HG02884 (cell line): ENCODE data around the gene IGFLR1.
A peak's percentile ranks its signal among the peaks of the same experiment; 100 is the strongest.
"Not testable (repeated sequence)": the region's sequence is repeated elsewhere in the genome, so short reads cannot be mapped to it uniquely, and the experiment has no call there.

ENCODE experiments used
- ATAC-seq: cut with Tn5 transposase; IDR thresholded peaks from one replicate; pipeline ENCODE4 v1.9.1; 2021; ENCODE audit warnings: mild to moderate bottlenecking, moderate library complexity; ENCODE audit not compliant: unreplicated experiment

Gene IGFLR1

GRCh38 chr19:35710784-35711723 is 31.2 kb downstream of the IGFLR1 start:
- no peak for ATAC-seq

GRCh38 chr19:35708391-35708790 is 33.9 kb downstream of the IGFLR1 start:
- ATAC-seq = no peak

DNA sequence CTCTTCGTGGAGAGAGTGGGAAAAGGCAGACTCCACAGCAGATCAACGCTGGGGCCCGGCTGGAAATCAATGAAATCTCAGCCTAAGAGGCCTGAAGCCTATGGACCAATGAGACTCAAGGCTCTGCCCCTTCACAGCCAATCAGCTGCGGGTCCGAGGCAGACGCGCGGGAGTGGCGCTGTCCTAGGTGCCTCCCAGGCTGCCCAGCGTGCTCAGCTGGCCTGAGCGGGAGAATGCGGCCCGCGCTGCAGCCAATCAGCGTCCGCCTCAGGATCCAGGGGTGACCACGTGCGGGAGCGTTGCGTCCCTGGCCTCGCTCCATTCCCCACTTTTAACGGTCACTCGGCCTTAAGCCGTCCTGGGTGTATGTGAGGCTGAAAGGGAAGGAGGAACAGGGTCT is 38.0 kb downstream of the IGFLR1 start, which contains the start of gene ZBTB32:
Gene ZBTB32 (plus strand): TSS at position 341 of the 400 bp plus-strand sequence. CDS start 10,069 bp downstream, outside the sequence.
- no peak for ATAC-seq

DNA sequence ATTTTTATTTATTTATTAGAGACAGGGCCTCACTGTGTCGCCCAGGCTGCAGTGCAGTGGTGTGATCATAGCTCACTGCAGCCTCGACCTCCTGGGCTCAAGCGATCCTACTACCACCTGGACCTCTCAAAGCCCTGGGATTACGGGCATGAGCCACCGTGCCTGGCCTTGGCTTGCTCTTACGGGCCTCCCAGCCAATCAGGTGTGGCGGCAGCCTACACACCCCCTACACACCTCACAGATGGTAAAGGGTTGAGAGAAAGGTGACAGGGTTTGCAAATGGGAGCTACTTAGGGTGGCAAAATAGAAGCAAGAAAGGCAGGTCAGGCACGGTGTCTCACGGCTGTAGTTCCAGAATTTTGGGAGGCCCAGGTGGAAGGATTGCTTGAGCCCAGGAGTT is 38.9 kb downstream of the IGFLR1 start:
- ATAC-seq = no peak

GRCh38 chr19:35702223-35703012 is 39.8 kb downstream of the IGFLR1 start:
- ATAC-seq = peak; percentile 87

DNA sequence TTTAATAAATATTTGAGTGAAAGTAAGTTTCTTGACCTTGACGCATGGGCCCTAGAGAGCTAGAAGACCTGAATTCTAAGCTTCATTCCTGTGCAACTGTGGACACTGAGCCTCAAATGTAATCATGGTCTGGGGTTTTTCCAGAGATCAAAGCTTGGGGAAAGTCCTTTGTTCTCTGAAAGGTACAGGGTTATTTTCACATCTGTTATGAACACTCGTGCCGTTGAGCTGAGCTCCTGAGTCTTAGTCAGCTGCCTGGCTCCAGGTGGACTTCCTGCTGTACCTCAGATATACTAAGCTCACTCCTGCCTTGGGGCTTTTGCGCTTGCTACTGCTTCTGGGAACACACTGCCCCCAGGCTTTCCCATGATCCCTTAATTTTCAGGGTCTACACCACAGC is 45.4 kb downstream of the IGFLR1 start:
- ATAC-seq = no peak

GRCh38 chr19:35695895-35696422 is 46.3 kb downstream of the IGFLR1 start:
- ATAC-seq = no peak

GRCh38 chr19:35693835-35694599 is 48.2 kb downstream of the IGFLR1 start:
- ATAC-seq = peak; percentile 62

- ATAC-seq = no peak
Measured at GRCh38 chr19:35693422-35693821, 48.8 kb downstream of the IGFLR1 start.

- ATAC-seq = no peak
Measured at GRCh38 chr19:35692010-35692409, 50.2 kb downstream of the IGFLR1 start.

DNA sequence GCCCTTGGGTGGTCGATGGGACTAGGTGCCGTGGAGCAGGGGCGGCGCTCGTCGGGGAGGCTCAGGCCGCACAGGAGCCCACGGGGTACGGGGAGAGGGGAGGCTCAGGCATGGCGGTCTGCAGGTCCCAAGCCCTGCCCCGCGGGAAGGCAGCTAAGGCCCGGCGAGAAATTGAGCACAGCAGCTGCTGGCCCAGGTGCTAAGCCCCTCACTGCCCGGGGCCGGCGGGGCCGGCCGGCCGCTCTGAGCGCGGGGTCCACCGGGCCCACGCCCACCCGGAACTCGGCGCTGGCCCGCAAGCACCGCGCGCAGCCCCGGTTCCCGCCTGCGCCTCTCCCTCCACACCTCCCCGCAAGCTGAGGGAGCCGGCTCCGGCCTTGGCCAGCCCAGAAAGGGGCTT is 51.1 kb downstream of the IGFLR1 start:
- not testable (repeated sequence) for ATAC-seq

- ATAC-seq = no peak
Measured at GRCh38 chr19:35689836-35690235, 52.4 kb downstream of the IGFLR1 start.
